MG63 (cell line): Measurements from ENCODE around the gene GNAQ. TPM values are rescaled to one million over a fixed set of nuclear protein-coding genes. Genes with fewer than 3 reads are reported as not detected.

Experiments used
- DNase-seq: peaks from one replicate; pipeline ENCODE4 v3.0.0-alpha.2; 2020
- H3K27me3 ChIP-seq: fragments of 250-450 bp; sonication (Bioruptor Pico); 2 replicates; pipeline ENCODE4 v1.5.1; 2020; ENCODE audit warnings: mild to moderate bottlenecking, moderate library complexity
- H3K36me3 ChIP-seq: fragments of 250-450 bp; sonication (Bioruptor Pico); 2 replicates; pipeline ENCODE4 v1.5.1; 2020; ENCODE audit warnings: mild to moderate bottlenecking, moderate library complexity
- H3K4me3 ChIP-seq: fragments of 250-450 bp; sonication (Bioruptor Pico); 2 replicates; pipeline ENCODE4 v1.5.1; 2020; ENCODE audit warnings: mild to moderate bottlenecking, moderate library complexity
- H3K9me3 ChIP-seq: fragments of 250-450 bp; sonication (Bioruptor Pico); 2 replicates; pipeline ENCODE4 v1.5.1; 2020; ENCODE audit warnings: mild to moderate bottlenecking, moderate library complexity
- total RNA-seq: library from RNA; depleted of rRNA; stranded (reverse); fragments of >200 nt; shearing (Covaris generic); gene quantifications from 2 replicates; pipeline ENCODE4 v1.2.3, GENCODE V29; 2014; ENCODE audit warnings: low replicate concordance

The GNAQ gene
- total RNA-seq, 1 experiment from 2014 or later, result 20.2 TPM

DNA sequence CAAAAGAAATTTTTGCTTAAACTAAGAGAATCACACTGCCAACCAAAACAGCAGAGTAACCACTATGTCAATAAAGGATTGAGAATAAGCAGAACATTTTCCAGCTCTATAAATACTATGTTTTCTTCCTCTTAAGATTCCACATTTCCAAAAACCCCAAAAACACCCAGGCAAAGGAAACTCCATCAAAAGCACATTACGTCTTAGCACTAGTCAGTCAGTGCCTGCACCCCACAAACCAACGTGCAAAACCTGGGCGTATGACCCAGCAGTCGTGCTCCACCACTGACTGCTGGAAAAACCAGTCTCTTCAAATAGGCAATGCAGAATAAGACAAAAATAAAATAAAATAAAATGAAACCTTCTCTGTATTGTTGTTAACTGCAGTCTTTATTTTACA lies 85.3 kb downstream of the GNAQ start:
- H3K36me3 ChIP-seq, result no peaks in the 10 kb centered on the region
- no peak for DNase-seq
- no peak overlapping the region for H3K4me3 ChIP-seq
- no peaks in the 10 kb centered on the region for H3K9me3 ChIP-seq
- H3K27me3 ChIP-seq, result no peaks in the 10 kb centered on the region

DNA sequence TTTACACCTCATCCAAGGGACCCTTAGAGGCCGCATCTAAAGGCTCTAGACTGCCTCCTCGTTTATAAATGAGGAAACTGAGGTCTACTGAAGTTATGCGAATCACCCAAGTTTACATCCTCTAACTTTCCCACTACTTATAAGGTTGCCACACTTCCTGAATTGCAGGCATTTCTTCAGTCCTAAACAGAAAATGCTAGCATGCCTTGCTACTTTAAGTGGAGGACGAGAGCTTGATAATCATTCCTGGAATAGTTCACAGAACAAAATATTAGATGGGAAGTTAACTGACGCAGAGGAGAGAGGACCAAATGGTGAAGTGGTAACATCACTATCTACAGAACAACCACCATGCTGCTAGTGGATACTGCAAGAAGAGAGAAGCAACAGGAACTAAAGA lies 85.8 kb downstream of the GNAQ start:
- no peak for DNase-seq
- no peak overlapping the region for H3K4me3 ChIP-seq
- no peaks in the 10 kb centered on the region for H3K27me3 ChIP-seq
- no peaks in the 10 kb centered on the region for H3K9me3 ChIP-seq
- H3K36me3 ChIP-seq, result no peaks in the 10 kb centered on the region

DNA sequence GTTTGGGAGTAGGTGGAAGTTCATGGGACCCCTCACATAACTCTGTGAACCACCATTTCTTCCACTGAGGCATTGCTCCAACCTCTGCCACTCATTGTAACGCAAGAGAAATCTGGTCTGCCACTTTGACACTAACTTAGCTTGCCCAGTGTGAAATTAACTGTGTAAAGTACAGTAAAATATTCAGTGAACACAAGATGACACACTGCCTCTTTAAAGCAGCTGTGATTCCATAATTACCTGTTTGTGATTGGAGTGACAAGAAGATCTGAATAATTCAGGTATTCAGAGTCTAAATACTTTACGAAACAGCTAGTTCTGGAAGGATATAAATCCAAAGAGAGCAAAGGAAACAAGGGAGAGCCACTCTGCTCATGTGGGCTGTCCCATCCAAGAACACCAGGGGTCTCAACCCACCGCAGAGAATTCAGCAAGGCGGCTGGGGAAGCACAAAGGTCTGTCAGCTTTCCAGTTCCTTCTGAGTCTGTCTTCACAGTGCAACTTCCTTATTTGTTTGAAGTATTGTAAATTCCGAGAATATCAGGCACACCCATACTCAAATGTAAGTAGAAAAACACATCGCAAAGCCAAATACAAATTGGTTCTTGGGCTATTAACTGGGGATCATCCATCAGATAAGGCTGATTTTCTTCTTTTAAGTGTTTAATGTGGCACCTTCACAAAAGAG lies 86.9 kb downstream of the GNAQ start:
- H3K27me3 ChIP-seq, result no peaks in the 10 kb centered on the region
- H3K9me3 ChIP-seq, result no peaks in the 10 kb centered on the region
- H3K36me3 ChIP-seq, result no peaks in the 10 kb centered on the region
- DNase-seq, result no peak
- H3K4me3 ChIP-seq, result no peak overlapping the region

DNA sequence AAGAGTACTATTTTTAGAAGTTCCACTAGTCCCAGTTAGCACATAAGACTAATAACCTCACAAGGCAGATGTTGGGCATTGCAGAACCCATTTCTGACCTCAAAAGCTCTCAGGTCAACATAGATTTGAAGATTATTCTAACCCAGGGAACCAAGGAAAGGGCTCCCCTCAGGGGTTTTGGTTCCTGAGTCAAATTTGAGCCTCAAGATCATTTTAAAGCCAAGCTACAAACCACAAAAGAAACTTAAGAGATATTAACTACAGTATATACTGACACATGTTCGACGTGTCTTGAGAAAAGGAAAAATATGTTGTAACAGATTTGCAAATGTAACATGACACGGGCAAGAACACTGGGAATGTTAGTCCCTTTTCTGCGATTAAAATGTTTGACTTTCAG lies 88.6 kb downstream of the GNAQ start:
- Histone ChIP-seq H3K9me3 (no peaks in the 10 kb centered on the region), H3K4me3 (no peak overlapping the region), H3K36me3 (no peaks in the 10 kb centered on the region), H3K27me3 (no peaks in the 10 kb centered on the region)
- DNase-seq, result no peak

DNA sequence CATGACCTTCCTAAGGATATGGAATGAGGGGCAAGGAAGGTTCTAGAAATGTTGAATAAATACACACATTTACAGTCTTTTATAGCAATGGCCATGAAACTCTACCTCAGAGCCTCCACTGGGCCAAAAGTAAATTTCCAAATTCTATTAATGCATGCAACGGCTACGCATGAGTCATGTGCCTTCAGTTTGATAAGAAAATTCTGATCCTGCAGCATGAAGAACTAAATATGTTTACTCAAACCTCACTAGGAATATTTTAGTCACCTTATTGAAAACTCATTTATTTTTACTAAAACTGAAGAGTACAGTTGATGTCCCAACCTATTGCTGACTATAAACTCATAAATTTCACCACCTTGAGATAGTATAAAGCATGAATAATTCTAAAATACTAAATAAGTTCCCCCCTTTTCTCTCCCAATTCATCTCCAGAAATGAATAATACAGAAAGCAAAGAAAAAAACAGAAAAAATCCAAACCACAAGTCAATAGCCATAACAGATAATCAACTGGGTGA lies 92.4 kb downstream of the GNAQ start:
- no peaks in the 10 kb centered on the region for H3K9me3 ChIP-seq
- no peaks in the 10 kb centered on the region for H3K27me3 ChIP-seq
- no peak for DNase-seq

DNA sequence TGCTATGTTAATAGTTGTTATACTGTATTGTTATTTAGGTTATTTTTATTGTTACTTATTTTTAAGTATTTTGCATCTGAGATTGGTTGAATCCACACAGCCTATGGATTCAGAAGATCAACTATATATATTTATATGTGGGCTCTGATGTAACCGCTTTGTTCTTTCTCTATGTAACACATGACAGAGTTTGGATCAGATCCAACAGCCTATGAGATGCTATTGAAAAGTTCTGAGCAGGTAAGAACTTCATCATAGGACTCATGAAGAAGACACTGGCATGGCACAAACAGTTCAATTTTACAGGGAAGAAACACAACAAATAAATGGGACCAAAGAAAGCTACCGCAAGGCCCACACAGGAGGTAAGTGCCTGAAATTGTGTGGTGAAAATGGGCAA lies 93.4 kb downstream of the GNAQ start:
- no peak overlapping the region for H3K4me3 ChIP-seq
- no peak for DNase-seq
- no peaks in the 10 kb centered on the region for H3K9me3 ChIP-seq
- no peaks in the 10 kb centered on the region for H3K36me3 ChIP-seq
- no peaks in the 10 kb centered on the region for H3K27me3 ChIP-seq

More for the DNA sequence above, 92.4 kb downstream of the GNAQ start:
- Histone ChIP-seq H3K36me3 (no peaks in the 10 kb centered on the region), H3K4me3 (no peak overlapping the region)

DNA sequence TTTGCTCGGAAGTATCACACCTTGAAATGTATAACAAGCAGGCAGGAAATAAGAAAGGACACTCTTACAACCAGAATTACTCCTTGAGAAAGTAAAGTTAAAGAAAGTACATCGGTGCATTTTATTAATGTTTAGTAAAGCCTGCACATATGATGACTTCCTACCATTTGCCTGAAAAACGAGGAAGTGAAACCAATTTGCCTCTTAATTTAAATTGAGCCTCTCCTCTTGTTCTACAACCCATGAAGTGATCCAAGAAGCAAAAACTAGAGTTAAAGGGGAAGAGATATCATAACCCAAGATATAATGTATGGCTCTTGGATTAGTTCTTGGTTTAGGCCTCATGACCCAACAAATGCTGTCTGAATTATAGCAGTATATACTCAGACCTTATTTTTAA lies 95.6 kb downstream of the GNAQ start:
- no peak for DNase-seq
- Histone ChIP-seq H3K4me3 (no peak overlapping the region), H3K27me3 (no peaks in the 10 kb centered on the region), H3K36me3 (no peaks in the 10 kb centered on the region), H3K9me3 (no peaks in the 10 kb centered on the region)

DNA sequence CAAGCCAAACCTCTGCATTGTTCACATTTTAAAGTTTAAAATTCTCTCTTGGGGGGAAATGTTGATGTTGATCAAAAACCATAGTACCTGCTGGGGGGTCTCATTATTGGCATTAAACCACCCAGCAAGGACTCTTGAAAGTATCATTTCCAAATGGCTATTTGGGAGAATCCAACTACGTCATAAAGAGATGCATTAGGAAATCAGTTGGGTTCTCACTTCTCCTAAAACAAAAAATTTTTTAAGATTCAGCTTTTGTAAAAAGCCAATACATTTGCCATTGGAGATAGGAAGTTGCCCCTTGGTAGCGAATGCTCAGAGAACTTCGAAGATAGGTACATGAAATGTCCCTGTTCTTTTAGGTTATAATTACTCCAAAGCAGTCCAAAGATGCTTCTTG lies 96.4 kb downstream of the GNAQ start:
- Histone ChIP-seq H3K27me3 (no peaks in the 10 kb centered on the region), H3K9me3 (no peaks in the 10 kb centered on the region), H3K4me3 (no peak overlapping the region), H3K36me3 (no peaks in the 10 kb centered on the region)
- no peak for DNase-seq

DNA sequence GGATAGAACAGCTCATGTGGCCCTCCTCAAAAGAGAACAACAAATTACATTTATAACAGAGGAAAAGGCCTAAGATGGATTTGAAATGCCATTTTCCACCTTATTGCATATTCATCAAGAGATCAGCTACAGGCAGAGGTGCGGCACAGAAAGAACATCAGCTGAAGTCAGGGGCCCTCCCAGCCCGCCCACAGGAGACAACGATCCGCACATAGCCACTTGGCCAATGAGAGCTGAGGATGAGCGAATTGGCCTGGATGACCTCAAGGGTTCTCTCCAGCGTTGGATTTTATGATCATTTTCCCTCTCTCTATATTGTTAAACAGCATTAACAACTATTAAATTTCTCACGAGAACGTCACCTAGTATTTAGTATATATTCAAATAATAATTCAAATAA lies 97.6 kb downstream of the GNAQ start:
- Histone ChIP-seq H3K9me3 (no peaks in the 10 kb centered on the region), H3K27me3 (no peaks in the 10 kb centered on the region), H3K36me3 (no peaks in the 10 kb centered on the region), H3K4me3 (no peak overlapping the region)
- no peak for DNase-seq

DNA sequence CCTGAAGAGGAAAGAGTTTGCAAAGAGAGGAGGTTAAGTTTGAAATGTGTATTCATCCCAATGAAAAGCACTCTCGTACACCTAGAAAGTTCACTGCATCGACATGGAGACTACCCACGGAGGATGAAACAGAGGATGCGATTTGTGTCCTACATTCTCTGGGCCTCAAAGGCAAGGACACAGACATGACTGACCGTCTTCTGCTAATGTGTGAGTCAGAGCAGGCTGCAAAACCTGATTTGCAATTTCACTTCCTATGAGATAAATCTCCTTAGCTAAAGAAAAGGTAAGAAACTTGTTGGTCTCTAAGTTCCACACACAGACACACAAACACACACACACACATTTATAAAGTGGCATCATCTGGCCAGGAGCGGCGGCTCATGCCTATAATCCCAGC lies 98.6 kb downstream of the GNAQ start:
- H3K27me3 ChIP-seq, result no peaks in the 10 kb centered on the region
- no peaks in the 10 kb centered on the region for H3K9me3 ChIP-seq
- no peaks in the 10 kb centered on the region for H3K36me3 ChIP-seq
- no peak overlapping the region for H3K4me3 ChIP-seq
- no peak for DNase-seq

DNA sequence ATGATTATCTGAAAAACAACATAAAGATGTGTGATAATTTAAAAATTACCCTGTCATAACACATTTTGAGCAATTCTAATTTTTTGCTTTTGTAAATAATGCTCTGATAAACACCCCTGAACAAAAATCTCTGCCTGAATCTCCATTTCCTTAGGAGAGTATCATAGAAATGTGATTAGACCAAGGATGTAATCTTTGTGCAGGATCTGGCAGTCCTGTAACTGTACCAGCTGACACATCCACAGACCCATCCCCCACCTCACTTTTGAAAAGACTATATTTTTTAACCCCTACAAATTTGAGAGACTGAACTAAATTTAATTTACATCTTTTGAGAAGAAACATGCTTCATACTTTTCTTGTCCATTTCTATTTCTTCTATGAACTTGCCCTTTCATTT lies 101.7 kb downstream of the GNAQ start:
- no peaks in the 10 kb centered on the region for H3K36me3 ChIP-seq
- no peaks in the 10 kb centered on the region for H3K27me3 ChIP-seq
- H3K4me3 ChIP-seq, result no peak overlapping the region
- no peaks in the 10 kb centered on the region for H3K9me3 ChIP-seq
- no peak for DNase-seq

DNA sequence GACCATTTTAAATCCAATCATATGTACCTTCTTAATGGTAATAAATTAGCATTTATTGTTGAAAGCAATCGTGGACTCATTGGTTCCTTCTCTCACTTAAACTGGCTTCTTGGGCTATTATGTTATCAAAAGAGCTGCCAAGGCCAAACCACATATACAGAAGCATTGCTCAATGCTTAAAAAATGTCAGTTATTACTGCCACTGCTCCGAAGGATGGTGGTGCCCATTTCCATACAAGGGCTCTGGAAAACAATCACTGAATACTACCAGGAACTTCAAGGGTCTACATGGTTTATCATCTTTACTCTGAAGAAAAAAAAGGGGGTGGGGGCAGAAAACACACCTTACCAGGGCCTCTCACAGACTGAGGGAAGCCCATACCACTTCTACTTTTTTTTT lies 104.3 kb downstream of the GNAQ start:
- H3K36me3 ChIP-seq, result no peaks in the 10 kb centered on the region
- peak; percentile 10 for DNase-seq
- H3K4me3 ChIP-seq, result no peak overlapping the region
- H3K9me3 ChIP-seq, result no peaks in the 10 kb centered on the region
- H3K27me3 ChIP-seq, result no peaks in the 10 kb centered on the region

DNA sequence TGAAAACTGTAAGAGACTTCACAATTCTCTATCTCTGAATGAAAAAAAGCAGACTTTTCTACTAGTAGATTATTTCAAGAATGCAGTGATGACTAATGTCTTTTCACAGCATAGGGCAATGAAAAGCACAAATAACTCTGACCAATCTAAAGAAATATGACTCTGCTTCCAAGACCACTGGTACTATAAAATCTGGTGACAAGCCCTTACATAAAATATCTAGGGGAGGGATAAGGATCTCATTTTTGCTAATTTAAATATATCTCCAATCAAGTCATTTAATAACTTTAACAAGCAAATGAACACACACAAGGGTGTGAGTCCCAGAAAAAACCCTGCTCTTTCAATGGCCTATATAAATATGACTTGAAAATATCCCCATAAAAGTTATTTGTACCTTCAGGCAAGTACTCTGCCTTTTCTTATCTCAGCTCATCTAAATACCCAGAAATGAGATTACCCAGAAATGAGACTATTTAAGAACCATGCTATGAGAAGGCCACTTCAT lies 105.2 kb downstream of the GNAQ start:
- Histone ChIP-seq H3K4me3 (no peak overlapping the region), H3K36me3 (no peaks in the 10 kb centered on the region), H3K27me3 (no peaks in the 10 kb centered on the region), H3K9me3 (no peaks in the 10 kb centered on the region)
- no peak for DNase-seq

DNA sequence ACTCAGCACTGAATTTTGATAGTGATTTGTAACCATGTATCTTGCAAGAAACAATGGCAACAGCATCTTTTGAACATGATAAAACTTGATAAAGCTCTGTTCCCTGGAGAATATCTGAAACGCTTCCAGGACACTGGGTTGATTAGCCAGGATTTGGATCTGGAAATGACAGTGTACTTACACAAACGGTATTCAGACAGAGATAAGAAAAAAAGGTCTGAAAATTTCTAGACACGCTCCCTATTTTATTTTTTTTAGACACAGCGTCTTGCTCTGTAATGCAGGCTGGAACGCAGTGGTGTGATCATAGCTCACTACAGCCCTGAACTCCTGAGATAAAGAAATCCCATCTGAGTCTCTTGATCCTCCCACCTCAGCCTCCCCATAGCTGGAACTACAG lies 109.0 kb downstream of the GNAQ start:
- no peak for DNase-seq
- H3K27me3 ChIP-seq, result no peaks in the 10 kb centered on the region
- no peak overlapping the region for H3K4me3 ChIP-seq
- no peaks in the 10 kb centered on the region for H3K9me3 ChIP-seq
- no peaks in the 10 kb centered on the region for H3K36me3 ChIP-seq

DNA sequence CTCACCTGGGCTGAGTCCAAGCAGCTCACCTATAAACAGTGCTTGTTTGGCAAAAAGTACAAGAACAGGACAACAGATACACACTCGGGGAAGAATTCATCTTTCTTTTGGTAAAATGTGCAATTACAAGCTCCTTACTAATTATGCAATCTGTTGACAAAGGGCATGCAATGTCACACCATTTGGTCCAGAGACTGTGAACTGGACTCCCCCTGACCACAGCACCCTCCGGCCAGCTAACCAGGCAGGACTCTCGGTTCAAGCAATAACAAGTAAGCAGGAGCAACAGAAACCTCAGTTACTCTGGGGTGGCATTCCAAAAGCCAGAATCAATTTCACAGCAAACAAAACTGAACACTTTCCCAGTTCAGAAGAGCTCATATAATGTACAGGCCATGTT lies 113.8 kb downstream of the GNAQ start:
- no peaks in the 10 kb centered on the region for H3K9me3 ChIP-seq
- no peaks in the 10 kb centered on the region for H3K36me3 ChIP-seq
- DNase-seq, result no peak
- H3K4me3 ChIP-seq, result no peak overlapping the region
- H3K27me3 ChIP-seq, result no peaks in the 10 kb centered on the region

DNA sequence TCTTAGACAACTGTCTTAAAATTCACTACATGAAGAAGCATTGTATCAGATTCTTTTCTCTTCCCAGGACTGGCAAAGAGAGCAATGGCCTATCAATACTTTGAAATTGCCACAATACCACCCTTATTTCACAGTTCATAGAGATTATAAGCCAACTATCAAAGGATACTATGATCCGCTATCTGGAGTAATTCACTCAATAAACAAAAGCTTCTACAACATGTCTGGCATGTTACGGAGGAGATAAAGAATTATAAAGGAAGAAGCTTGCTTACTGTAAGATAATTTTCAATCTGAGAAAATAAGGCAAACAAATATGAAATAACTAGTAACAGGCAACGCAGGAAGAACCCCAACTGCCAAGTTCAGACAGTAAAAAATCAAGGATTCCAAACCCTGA lies 114.8 kb downstream of the GNAQ start:
- no peak for DNase-seq
- no peaks in the 10 kb centered on the region for H3K9me3 ChIP-seq
- H3K36me3 ChIP-seq, result no peaks in the 10 kb centered on the region
- H3K4me3 ChIP-seq, result no peak overlapping the region
- no peaks in the 10 kb centered on the region for H3K27me3 ChIP-seq

DNA sequence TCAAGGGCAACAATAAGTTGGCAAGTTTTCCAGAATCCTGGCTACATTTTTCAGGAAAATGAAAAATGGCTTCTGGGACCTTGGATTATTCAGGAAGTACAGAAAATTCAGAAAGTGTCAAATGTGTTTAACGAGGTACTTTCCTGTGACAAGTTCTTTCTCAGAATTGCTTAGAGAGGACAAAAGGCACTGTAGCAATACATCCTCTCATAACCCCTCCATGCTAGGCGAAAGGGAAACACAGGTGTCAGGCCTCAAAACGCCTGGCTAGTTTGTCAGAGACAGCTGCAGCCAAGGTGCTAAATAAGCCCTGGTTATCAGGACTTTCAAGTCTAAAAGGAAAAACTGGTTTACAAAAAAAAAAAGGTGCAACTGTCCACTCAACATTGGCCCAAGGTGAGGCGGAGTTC lies 115.2 kb downstream of the GNAQ start:
- no peaks in the 10 kb centered on the region for H3K27me3 ChIP-seq
- H3K9me3 ChIP-seq, result no peaks in the 10 kb centered on the region
- no peak overlapping the region for H3K4me3 ChIP-seq
- DNase-seq, result no peak
- H3K36me3 ChIP-seq, result no peaks in the 10 kb centered on the region

DNA sequence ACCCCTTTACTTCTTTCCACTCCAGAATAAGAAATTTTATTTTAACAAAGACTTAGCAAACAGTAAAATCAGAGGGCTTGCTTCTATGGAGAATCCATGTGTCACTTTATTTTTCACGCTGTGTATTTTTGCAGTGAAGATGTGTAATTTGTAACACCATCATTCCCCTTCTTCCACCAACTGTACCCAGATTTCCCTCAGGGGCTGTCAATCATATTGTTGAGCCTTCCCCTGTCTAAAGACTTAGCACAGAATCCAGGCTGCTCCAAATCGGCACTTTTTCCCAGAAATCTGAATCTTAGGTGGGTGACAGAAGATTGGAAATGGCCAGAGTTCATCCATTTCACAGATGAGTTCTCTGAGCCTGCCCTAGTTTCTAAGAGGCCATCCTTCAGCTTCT lies 115.9 kb downstream of the GNAQ start:
- no peaks in the 10 kb centered on the region for H3K36me3 ChIP-seq
- no peaks in the 10 kb centered on the region for H3K9me3 ChIP-seq
- no peak for DNase-seq
- H3K27me3 ChIP-seq, result no peaks in the 10 kb centered on the region
- no peak overlapping the region for H3K4me3 ChIP-seq
